ENCODE data around the gene BLTP3A. TPM values are rescaled to one million over a fixed set of nuclear protein-coding genes. Genes with fewer than 3 reads are reported as not detected.

Gene BLTP3A
- total and polyA plus RNA-seq, 11 donors: 4.1 to 36.8 (median 22.0) TPM

- peaks cover 0 to 34% (median 29%) of the 10 kb centered on the region in 9 donors for H3K36me3 ChIP-seq
- DNase-seq: no peak
- ATAC-seq: peak in 3 of 4 donors; percentile 47 to 61 (median 47)
- H3K27ac ChIP-seq: peak overlapping the region in 6 of 12 donors; percentile 13 to 81 (median 38)
- peaks cover 7 to 44% (median 18%) of the 10 kb centered on the region in 12 donors for H3K4me1 ChIP-seq
- no peaks in the 10 kb centered on the region for H3K27me3 ChIP-seq
- 38 to 51% (median 44%) methylated on average over 3 of the region's 3 CpGs for WGBS, 4 donors
- H3K9me3 ChIP-seq: no peaks in the 10 kb centered on the region
- no peak overlapping the region for H3K4me3 ChIP-seq
- TF ChIP-seq CTCF (IDR thresholded peaks at IDR 0.05) (no peak), POLR2A (IDR thresholded peaks at IDR 0.05) (no peak)
- intact Hi-C loops (cut with DNase I): loop anchor here in 1 of 10 donors (2.0 kb wide), 1 partner anchor 23 kb away; no protein-coding TSS in a partner anchor
These were observed 27.9 kb downstream of the BLTP3A start for GRCh38 chr6:34819571-34820480.

GRCh38 chr6:34829137-34829536 is 37.3 kb downstream of the BLTP3A start:
- no peak for DNase-seq
- 93 to 96% (median 94%) methylated on average over 2 of the region's 2 CpGs for WGBS, 4 donors
- H3K4me1 ChIP-seq: no peaks in the 10 kb centered on the region
- intact Hi-C loops (cut with DNase I): no loop called here
- H3K9me3 ChIP-seq: no peaks in the 10 kb centered on the region
- no peak overlapping the region for H3K4me3 ChIP-seq
- no peak for ATAC-seq
- H3K36me3 ChIP-seq: peaks cover 0 to 95% (median 70%) of the 10 kb centered on the region in 9 donors
- H3K27me3 ChIP-seq: no peaks in the 10 kb centered on the region
- H3K27ac ChIP-seq: no peak overlapping the region
- TF ChIP-seq POLR2A (IDR thresholded peaks at IDR 0.05) (no peak), CTCF (IDR thresholded peaks at IDR 0.05) (no peak)

- Histone ChIP-seq H3K9me3 (no peaks in the 10 kb centered on the region), H3K36me3 (peaks cover 0 to 96% (median 71%) of the 10 kb centered on the region in 9 donors), H3K27me3 (no peaks in the 10 kb centered on the region), H3K4me3 (no peak overlapping the region), H3K4me1 (peaks cover 0 to 21% (median 0%) of the 10 kb centered on the region in 12 donors), H3K27ac (no peak overlapping the region)
- intact Hi-C loops (cut with DNase I): no loop called here
- DNase-seq: no peak
- 88 to 100% (median 96%) methylated on average over 1 of the region's 1 CpG for whole genome bisulfite sequencing, 4 donors
- no peak for ATAC-seq
- no peak for TF ChIP-seq CTCF (IDR thresholded peaks at IDR 0.05)
- TF ChIP-seq POLR2A (IDR thresholded peaks at IDR 0.05): no peak
These were observed 41.1 kb downstream of the BLTP3A start for GRCh38 chr6:34832942-34833341.

GRCh38 chr6:34834789-34835518 is 43.1 kb downstream of the BLTP3A start:
- H3K27me3 ChIP-seq: no peaks in the 10 kb centered on the region
- no peak for TF ChIP-seq CTCF (IDR thresholded peaks at IDR 0.05)
- TF ChIP-seq POLR2A (IDR thresholded peaks at IDR 0.05): no peak
- 87 to 93% (median 91%) methylated on average over 4 of the region's 4 CpGs for WGBS, 4 donors
- peaks cover 0 to 21% (median 0%) of the 10 kb centered on the region in 12 donors for H3K4me1 ChIP-seq
- no peak for DNase-seq
- no peak overlapping the region for H3K27ac ChIP-seq
- H3K9me3 ChIP-seq: no peaks in the 10 kb centered on the region
- H3K4me3 ChIP-seq: no peak overlapping the region
- H3K36me3 ChIP-seq: peaks cover 0 to 84% (median 60%) of the 10 kb centered on the region in 9 donors
- ATAC-seq: no peak
- intact Hi-C loops (cut with DNase I): no loop called here
